Measurements from ENCODE around the gene SEPTIN12.

The SEPTIN12 gene

GRCh38 chr16:4787627-4788482, at the start of gene SEPTIN12:
SEPTIN12 (minus strand) TSS chr16:4788345; CDS start chr16:4787645, 700 bp downstream.
- DNase-seq (ENCODE audit: low spot score), result no peak

GRCh38 chr16:4836727-4837126, 48.6 kb upstream of the SEPTIN12 start:
- DNase-seq (ENCODE audit: low spot score), result no peak

GRCh38 chr16:4833584-4833983, 45.4 kb upstream of the SEPTIN12 start:
- no peak for DNase-seq (ENCODE audit: low spot score)

- DNase-seq (ENCODE audit: low spot score), result no peak
These were observed 44.7 kb upstream of the SEPTIN12 start for GRCh38 chr16:4832698-4833343.

GRCh38 chr16:4831616-4832015, 43.5 kb upstream of the SEPTIN12 start:
- DNase-seq (ENCODE audit: low spot score), result no peak

- DNase-seq (ENCODE audit: low spot score), result no peak
These were observed 42.3 kb upstream of the SEPTIN12 start for GRCh38 chr16:4830408-4830807.

- DNase-seq (ENCODE audit: low spot score), result no peak
These were observed 40.6 kb upstream of the SEPTIN12 start for GRCh38 chr16:4828567-4829321.

GRCh38 chr16:4826980-4827379, 38.8 kb upstream of the SEPTIN12 start:
- no peak for DNase-seq (ENCODE audit: low spot score)

- DNase-seq (ENCODE audit: low spot score), result no peak
These were observed 38.4 kb upstream of the SEPTIN12 start for GRCh38 chr16:4826526-4826925.

- DNase-seq (ENCODE audit: low spot score), result no peak
These were observed 37.1 kb upstream of the SEPTIN12 start for GRCh38 chr16:4825196-4825595.

- DNase-seq (ENCODE audit: low spot score), result no peak
These were observed 32.5 kb upstream of the SEPTIN12 start for GRCh38 chr16:4820652-4821051.

GRCh38 chr16:4814542-4815173, 26.5 kb upstream of the SEPTIN12 start:
- DNase-seq (ENCODE audit: low spot score), result no peak

GRCh38 chr16:4814046-4814445, 25.9 kb upstream of the SEPTIN12 start:
- no peak for DNase-seq (ENCODE audit: low spot score)

GRCh38 chr16:4813251-4814003, 25.3 kb upstream of the SEPTIN12 start:
- DNase-seq (ENCODE audit: low spot score), result no peak

GRCh38 chr16:4811773-4812172, 23.6 kb upstream of the SEPTIN12 start:
- DNase-seq (ENCODE audit: low spot score), result no peak

GRCh38 chr16:4811242-4811641, 23.1 kb upstream of the SEPTIN12 start:
- DNase-seq (ENCODE audit: low spot score), result no peak

GRCh38 chr16:4806280-4806679, 18.1 kb upstream of the SEPTIN12 start:
- no peak for DNase-seq (ENCODE audit: low spot score)

GRCh38 chr16:4805231-4805630, 17.1 kb upstream of the SEPTIN12 start:
- DNase-seq (ENCODE audit: low spot score), result no peak

GRCh38 chr16:4803898-4804762, 16.0 kb upstream of the SEPTIN12 start:
- no peak for DNase-seq (ENCODE audit: low spot score)

GRCh38 chr16:4803401-4803844, 15.3 kb upstream of the SEPTIN12 start:
- no peak for DNase-seq (ENCODE audit: low spot score)
